Aorta (tissue), 5 donors: ENCODE measurements around the gene WDR59. TPM values are rescaled to one million over a fixed set of nuclear protein-coding genes. Genes with fewer than 3 reads are reported as not detected.

ENCODE experiments used
- ATAC-seq: fragments of 200-7000 bp; cut with Tn5 transposase; one replicate; pipeline ENCODE4 v1.9.1; 2022; ENCODE audit warnings: moderate library complexity; ENCODE audit not compliant: low FRiP score
- DNase-seq, 2 donors: peaks; one replicate each; pipeline ENCODE4 v3.0.0-alpha.2; 2020
- H3K27ac ChIP-seq, 2 donors: one replicate each; pipeline ENCODE4 v1.5.1; 2013; ENCODE audit warnings: low read length in 2 of 2, mild to moderate bottlenecking in 2 of 2, moderate library complexity in 2 of 2, control low read depth in 1 of 2, inconsistent platforms in 1 of 2, low read depth in 1 of 2
- H3K27me3 ChIP-seq, 2 donors: one replicate each; pipeline ENCODE4 v1.6.1; 2013; ENCODE audit warnings: control low read depth in 1 of 2, low read length in 1 of 2, mild to moderate bottlenecking in 1 of 2, moderate library complexity in 1 of 2; ENCODE audit not compliant: insufficient read depth in 2 of 2, control insufficient read depth in 1 of 2
- H3K36me3 ChIP-seq, 2 donors: one replicate each; pipeline ENCODE4 v1.6.1; 2013; ENCODE audit warnings: control low read depth in 1 of 2, low read length in 1 of 2, mild to moderate bottlenecking in 1 of 2; ENCODE audit not compliant: insufficient read depth in 2 of 2, control insufficient read depth in 1 of 2
- H3K4me1 ChIP-seq, 2 donors: one replicate each; pipeline ENCODE4 v1.6.1; 2013; ENCODE audit warnings: low read length in 2 of 2, control low read depth in 1 of 2, mild to moderate bottlenecking in 1 of 2, moderate library complexity in 1 of 2; ENCODE audit not compliant: insufficient read depth in 2 of 2, control insufficient read depth in 1 of 2
- H3K4me3 ChIP-seq, 2 donors: one replicate each; pipeline ENCODE4 v1.5.1; 2013; ENCODE audit warnings: low read length in 2 of 2, control low read depth in 1 of 2, mild to moderate bottlenecking in 1 of 2
- H3K9me3 ChIP-seq: one replicate; pipeline ENCODE4 v1.6.1; 2013; ENCODE audit warnings: mild to moderate bottlenecking, low read length; ENCODE audit not compliant: control insufficient read depth
- WGBS, 2 donors: extraction: QIAGEN DNeasy Blood & Tissue Kit; methylation state at CpG; one replicate each; pipeline ENCODE4 v1.1.7; 2013; 5-methylcytosine and 5-hydroxymethylcytosine counted together
- intact Hi-C, 2 donors: fragments of 100-400 bp; cut with DNase I; formaldehyde crosslinking; loops; one replicate each; pipeline versions ENCODE4 v1.14.2 to v1.15.0; 2022
- polyA plus RNA-seq, 2 donors: library from polyadenylated mRNA; stranded (reverse); fragments of 200-250 nt; gene quantifications; one replicate each; pipeline ENCODE4 v1.2.3, GENCODE V29; 2013
- total RNA-seq, 2 donors: library from RNA; stranded (reverse); fragmentation: NEBNext Ultra II Directional; extraction: Animal tissue kit (Norgen Biotek cat#: 25700); gene quantifications; one replicate each; pipeline ENCODE4 v1.2.1, GENCODE V29; 2021
- donor health status: healthy with polysubstance abuse.
- donor health status: Bipolar disorder and iron deficiency.
- donor health status: DM: no; HTN: no; CAD: no.
- donor health status: DM: no; HTN: no; CAD: no.
- donor health status: DM: yes; HTN: yes; CAD: no.

The WDR59 gene
- total and polyA plus RNA-seq, 4 donors: 12.8 to 78.1 (median 48.3) TPM

- Histone ChIP-seq H3K27me3 (no peaks in the 10 kb centered on the region), H3K9me3 (no peaks in the 10 kb centered on the region), H3K36me3 (peaks cover 2 to 10% of the 10 kb centered on the region in 2 donors), H3K4me3 (no peak overlapping the region), H3K4me1 (no peaks in the 10 kb centered on the region), H3K27ac (no peak overlapping the region)
- DNase-seq: no peak
- no peak for ATAC-seq
- intact Hi-C loops: no loop called here
- WGBS, 2 donors: 93 to 94% methylated on average over 14 of the region's 14 CpGs
These were observed 110.8 kb downstream of the WDR59 start for GRCh38 chr16:74874123-74874522.

GRCh38 chr16:74872302-74872701, 112.6 kb downstream of the WDR59 start:
- H3K27ac ChIP-seq: no peak overlapping the region
- H3K36me3 ChIP-seq: peaks cover 0 to 10% of the 10 kb centered on the region in 2 donors
- intact Hi-C loops: no loop called here
- H3K27me3 ChIP-seq: no peaks in the 10 kb centered on the region
- H3K9me3 ChIP-seq: no peaks in the 10 kb centered on the region
- 96 to 97% methylated on average over 2 of the region's 2 CpGs for WGBS, 2 donors
- no peaks in the 10 kb centered on the region for H3K4me1 ChIP-seq
- no peak for DNase-seq
- no peak overlapping the region for H3K4me3 ChIP-seq
- ATAC-seq: no peak

GRCh38 chr16:74871608-74872007, 113.3 kb downstream of the WDR59 start:
- intact Hi-C loops: no loop called here
- WGBS, 2 donors: 70 to 76% methylated on average over 5 of the region's 5 CpGs
- H3K36me3 ChIP-seq: peaks cover 0 to 10% of the 10 kb centered on the region in 2 donors
- DNase-seq (no peak), ATAC-seq (no peak)
- H3K4me3 ChIP-seq: no peak overlapping the region
- no peaks in the 10 kb centered on the region for H3K27me3 ChIP-seq
- no peak overlapping the region for H3K27ac ChIP-seq
- H3K4me1 ChIP-seq: no peaks in the 10 kb centered on the region
- H3K9me3 ChIP-seq: no peaks in the 10 kb centered on the region

- H3K4me1 ChIP-seq: no peaks in the 10 kb centered on the region
- H3K27ac ChIP-seq: no peak overlapping the region
- no peak for DNase-seq
- 35 to 43% methylated on average over 6 of the region's 6 CpGs for WGBS, 2 donors
- H3K36me3 ChIP-seq: peaks cover 0 to 3% of the 10 kb centered on the region in 2 donors
- intact Hi-C loops: no loop called here
- no peak for ATAC-seq
- H3K27me3 ChIP-seq: no peaks in the 10 kb centered on the region
- no peaks in the 10 kb centered on the region for H3K9me3 ChIP-seq
- no peak overlapping the region for H3K4me3 ChIP-seq
These were observed 116.4 kb downstream of the WDR59 start for GRCh38 chr16:74868501-74868900.

- H3K4me1 ChIP-seq: no peaks in the 10 kb centered on the region
- WGBS, 2 donors: 88% methylated on average over 5 of the region's 5 CpGs
These were observed 116.9 kb downstream of the WDR59 start for GRCh38 chr16:74868035-74868434.

GRCh38 chr16:74867281-74867849, 117.6 kb downstream of the WDR59 start:
- H3K4me3 ChIP-seq: no peak overlapping the region
- peaks cover 0 to 1% of the 10 kb centered on the region in 2 donors for H3K36me3 ChIP-seq
- H3K27ac ChIP-seq: no peak overlapping the region
- 82 to 85% methylated on average over 15 of the region's 15 CpGs for WGBS, 2 donors
- DNase-seq (no peak), ATAC-seq (no peak)
- H3K4me1 ChIP-seq: no peaks in the 10 kb centered on the region
- H3K9me3 ChIP-seq: no peaks in the 10 kb centered on the region
- H3K27me3 ChIP-seq: no peaks in the 10 kb centered on the region
- intact Hi-C loops: no loop called here

More at GRCh38 chr16:74868035-74868434, 116.9 kb downstream of the WDR59 start:
- no peak overlapping the region for H3K27ac ChIP-seq
- no peak overlapping the region for H3K4me3 ChIP-seq
- H3K36me3 ChIP-seq: peaks cover 0 to 3% of the 10 kb centered on the region in 2 donors
- ATAC-seq: no peak
- H3K9me3 ChIP-seq: no peaks in the 10 kb centered on the region
- H3K27me3 ChIP-seq: no peaks in the 10 kb centered on the region
- intact Hi-C loops: no loop called here
- DNase-seq: no peak

GRCh38 chr16:74865922-74866598, 118.9 kb downstream of the WDR59 start:
- H3K27ac ChIP-seq: no peak overlapping the region
- H3K4me3 ChIP-seq: no peak overlapping the region
- ATAC-seq (no peak), DNase-seq (no peak)
- no peaks in the 10 kb centered on the region for H3K27me3 ChIP-seq
- WGBS, 2 donors: 16 to 18% methylated on average over 9 to 10 of the region's 12 CpGs
- no peaks in the 10 kb centered on the region for H3K36me3 ChIP-seq
- H3K9me3 ChIP-seq: no peaks in the 10 kb centered on the region
- intact Hi-C loops: no loop called here
- H3K4me1 ChIP-seq: no peaks in the 10 kb centered on the region

- no peaks in the 10 kb centered on the region for H3K36me3 ChIP-seq
- 20 to 24% methylated on average over 10 of the region's 10 CpGs for whole genome bisulfite sequencing, 2 donors
- no peak for ATAC-seq
- H3K27me3 ChIP-seq: no peaks in the 10 kb centered on the region
- no peaks in the 10 kb centered on the region for H3K9me3 ChIP-seq
- H3K4me3 ChIP-seq: no peak overlapping the region
- H3K4me1 ChIP-seq: no peaks in the 10 kb centered on the region
- no peak overlapping the region for H3K27ac ChIP-seq
- DNase-seq: no peak
- intact Hi-C loops: loop anchor here (1.0 to 2.0 kb wide), 2 partner anchors 49 to 154 kb away; no protein-coding TSS in a partner anchor
These were observed 122.1 kb downstream of the WDR59 start for GRCh38 chr16:74862743-74863244.

- no peak overlapping the region for H3K4me3 ChIP-seq
- no peaks in the 10 kb centered on the region for H3K27me3 ChIP-seq
- DNase-seq (no peak), ATAC-seq (no peak)
- no peak overlapping the region for H3K27ac ChIP-seq
- H3K9me3 ChIP-seq: no peaks in the 10 kb centered on the region
- whole genome bisulfite sequencing, 2 donors: 61 to 74% methylated on average over 4 of the region's 4 CpGs
- intact Hi-C loops: no loop called here
- no peaks in the 10 kb centered on the region for H3K4me1 ChIP-seq
- H3K36me3 ChIP-seq: no peaks in the 10 kb centered on the region
These were observed 132.4 kb downstream of the WDR59 start for GRCh38 chr16:74852500-74852875.
